ENCODE data around the gene AKT3.

Gene AKT3

GRCh38 chr1:243457363-243457982 lies 392.6 kb downstream of the AKT3 start:
- TF ChIP-seq, protein P1, sequence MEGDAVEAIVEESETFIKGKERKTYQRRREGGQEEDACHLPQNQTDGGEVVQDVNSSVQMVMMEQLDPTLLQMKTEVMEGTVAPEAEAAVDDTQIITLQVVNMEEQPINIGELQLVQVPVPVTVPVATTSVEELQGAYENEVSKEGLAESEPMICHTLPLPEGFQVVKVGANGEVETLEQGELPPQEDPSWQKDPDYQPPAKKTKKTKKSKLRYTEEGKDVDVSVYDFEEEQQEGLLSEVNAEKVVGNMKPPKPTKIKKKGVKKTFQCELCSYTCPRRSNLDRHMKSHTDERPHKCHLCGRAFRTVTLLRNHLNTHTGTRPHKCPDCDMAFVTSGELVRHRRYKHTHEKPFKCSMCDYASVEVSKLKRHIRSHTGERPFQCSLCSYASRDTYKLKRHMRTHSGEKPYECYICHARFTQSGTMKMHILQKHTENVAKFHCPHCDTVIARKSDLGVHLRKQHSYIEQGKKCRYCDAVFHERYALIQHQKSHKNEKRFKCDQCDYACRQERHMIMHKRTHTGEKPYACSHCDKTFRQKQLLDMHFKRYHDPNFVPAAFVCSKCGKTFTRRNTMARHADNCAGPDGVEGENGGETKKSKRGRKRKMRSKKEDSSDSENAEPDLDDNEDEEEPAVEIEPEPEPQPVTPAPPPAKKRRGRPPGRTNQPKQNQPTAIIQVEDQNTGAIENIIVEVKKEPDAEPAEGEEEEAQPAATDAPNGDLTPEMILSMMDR (IDR thresholded peaks at IDR 0.05; ENCODE audit: low read depth, low read length), result no peak
- DNase-seq (ENCODE audit: extremely low read depth, low read depth), result no peak

- TF ChIP-seq, protein P1 (IDR thresholded peaks at IDR 0.05; ENCODE audit: low read depth, low read length), result no peak
- DNase-seq (ENCODE audit: extremely low read depth, low read depth), result no peak
Measured at GRCh38 chr1:243455760-243456651, 394.0 kb downstream of the AKT3 start.

GRCh38 chr1:243454328-243454997 lies 395.6 kb downstream of the AKT3 start:
- TF ChIP-seq, protein P1 (IDR thresholded peaks at IDR 0.05; ENCODE audit: low read depth, low read length), result no peak

GRCh38 chr1:243452092-243452491 lies 398.0 kb downstream of the AKT3 start:
- TF ChIP-seq, protein P1 (IDR thresholded peaks at IDR 0.05; ENCODE audit: low read depth, low read length), result no peak
- no peak for DNase-seq (ENCODE audit: extremely low read depth, low read depth)

More at GRCh38 chr1:243454328-243454997, 395.6 kb downstream of the AKT3 start:
- no peak for DNase-seq (ENCODE audit: extremely low read depth, low read depth)

DNA sequence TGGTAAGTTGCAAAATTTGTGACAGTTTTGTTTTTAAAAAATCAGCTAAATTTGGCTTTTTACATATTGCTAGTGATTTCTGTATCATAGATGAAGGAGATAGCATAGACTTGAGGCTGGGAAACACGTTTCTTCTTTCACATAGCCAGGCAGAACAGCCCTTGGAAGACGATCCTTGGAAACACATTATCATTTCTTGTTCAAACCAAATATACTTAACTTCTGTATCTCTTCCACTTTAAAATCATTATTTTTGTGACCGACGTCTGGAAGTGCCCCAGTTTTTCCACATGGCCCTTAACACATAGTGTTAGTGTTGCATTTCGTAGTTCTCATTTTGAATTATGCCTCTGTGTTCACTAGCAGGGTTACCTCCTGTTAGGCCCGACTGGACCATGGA lies 400.7 kb downstream of the AKT3 start:
- TF ChIP-seq, protein P1 (IDR thresholded peaks at IDR 0.05; ENCODE audit: low read depth, low read length), result no peak
- DNase-seq (ENCODE audit: extremely low read depth, low read depth), result no peak

DNA sequence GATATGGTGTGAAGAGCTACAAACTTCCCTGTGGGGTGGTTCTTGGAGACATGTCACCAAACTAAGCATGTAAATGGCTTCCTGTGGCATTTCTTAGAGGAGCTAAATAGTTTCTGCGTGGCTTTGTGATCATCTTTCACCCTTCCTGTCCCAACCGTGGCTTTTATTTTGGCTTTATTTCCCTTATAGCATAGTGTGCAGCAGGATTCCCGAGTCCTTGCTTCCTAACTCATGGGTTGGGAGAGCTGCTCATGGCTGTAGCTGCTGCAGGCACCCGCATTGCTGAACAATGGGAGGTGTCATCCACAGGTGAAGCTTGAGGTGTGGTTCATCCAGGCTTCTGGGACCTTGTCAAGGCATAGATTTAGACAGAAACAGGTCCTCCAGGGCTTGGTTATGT lies 402.2 kb downstream of the AKT3 start:
- DNase-seq (ENCODE audit: extremely low read depth, low read depth), result no peak
- TF ChIP-seq, protein P1 (IDR thresholded peaks at IDR 0.05; ENCODE audit: low read depth, low read length), result no peak
